Right cardiac atrium (tissue), 5 donors: Measurements from ENCODE around the gene AQP1. TPM values are rescaled to one million over a fixed set of nuclear protein-coding genes. Genes with fewer than 3 reads are reported as not detected.

Experiments used
- ATAC-seq, 2 donors: fragments of 200-7000 bp; cut with Tn5 transposase; one replicate each; pipeline versions ENCODE4 v1.8.0 to v1.9.1; 2020; ENCODE audit warnings: moderate library complexity in 2 of 2, mild to moderate bottlenecking in 1 of 2
- DNase-seq, 3 donors: peaks; one replicate each; pipeline ENCODE4 v3.0.0-alpha.2; 2020
- H3K27ac ChIP-seq: one replicate; pipeline ENCODE4 v1.5.1; 2013; ENCODE audit warnings: mild to moderate bottlenecking, low read length, control low read depth, moderate library complexity
- H3K27me3 ChIP-seq: one replicate; pipeline ENCODE4 v1.6.1; 2013; ENCODE audit not compliant: control insufficient read depth, insufficient read depth
- H3K4me1 ChIP-seq: one replicate; pipeline ENCODE4 v1.6.1; 2013; ENCODE audit warnings: low read length; ENCODE audit not compliant: control insufficient read depth, insufficient read depth
- H3K4me3 ChIP-seq: one replicate; pipeline ENCODE4 v1.5.1; 2013; ENCODE audit warnings: low read length, control low read depth
- H3K9me3 ChIP-seq: one replicate; pipeline ENCODE4 v1.6.1; 2013; ENCODE audit warnings: low read length; ENCODE audit not compliant: control insufficient read depth
- WGBS: extraction: QIAGEN DNeasy Blood & Tissue Kit; methylation state at CpG from one replicate; pipeline ENCODE4 v1.1.7; 2013; 5-methylcytosine and 5-hydroxymethylcytosine counted together
- intact Hi-C, 4 donors: fragments of 100-400 bp; cut with DNase I; formaldehyde crosslinking; loops; one replicate each; pipeline versions ENCODE4 v1.11.0 to v1.14.0; 2022 to 2023
- polyA plus RNA-seq: library from polyadenylated mRNA; stranded (reverse); fragments of 200-250 nt; gene quantifications from one replicate; pipeline ENCODE4 v1.2.3, GENCODE V29; 2013
- total RNA-seq, 4 donors: library from RNA; stranded (reverse); fragmentation: NEBNext Ultra II Directional; extraction: Animal tissue kit (Norgen Biotek cat#: 25700); gene quantifications; one replicate each; pipeline ENCODE4 v1.2.1, GENCODE V29; 2021
- donor health status: healthy with polysubstance abuse.
- donor health status: DM: no; HTN: yes; CAD: no.
- donor health status: DM: no; HTN: no; CAD: no.
- donor health status: DM: no; HTN: yes; CAD: no; lungs with severe emphysema.
- donor health status: DM: yes; HTN: yes; CAD: no.

AQP1 gene
- total and polyA plus RNA-seq, 5 donors = 187 to 254 (median 219) TPM

GRCh38 chr7:30968747-30969603, 57.3 kb downstream of the AQP1 start:
- no peaks in the 10 kb centered on the region for H3K9me3 ChIP-seq
- H3K27me3 ChIP-seq = no peaks in the 10 kb centered on the region
- H3K4me3 ChIP-seq = no peak overlapping the region
- ATAC-seq (no peak), DNase-seq (no peak)
- no peak overlapping the region for H3K27ac ChIP-seq
- 84% methylated on average over 7 of the region's 7 CpGs for WGBS
- intact Hi-C loops = no loop called here
- peaks cover 2% of the 10 kb centered on the region for H3K4me1 ChIP-seq

DNA sequence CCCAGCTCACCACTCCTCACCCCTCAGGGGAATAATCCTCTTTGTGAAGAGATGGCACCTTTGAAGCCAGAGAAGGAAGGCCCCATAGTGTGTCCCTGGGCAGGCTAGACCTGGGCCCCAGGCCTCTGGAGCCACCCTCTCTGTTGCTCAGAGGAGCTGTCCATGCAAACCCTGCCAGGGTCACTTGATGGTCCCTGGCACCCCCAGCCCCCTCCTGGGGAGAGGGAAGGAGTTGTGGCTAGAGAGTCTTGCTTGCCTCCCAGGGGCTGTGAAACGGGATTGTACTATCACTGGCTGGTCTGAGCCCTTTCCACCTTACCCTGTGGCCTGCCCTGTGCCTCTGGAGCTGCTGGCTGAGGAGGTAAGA, 57.9 kb downstream of the AQP1 start:
- intact Hi-C loops = no loop called here
- Histone ChIP-seq H3K9me3 (no peaks in the 10 kb centered on the region), H3K27me3 (no peaks in the 10 kb centered on the region), H3K4me3 (no peak overlapping the region), H3K4me1 (peaks cover 2% of the 10 kb centered on the region), H3K27ac (no peak overlapping the region)
- DNase-seq = no peak
- 94% methylated on average over 1 of the region's 1 CpG for WGBS
- no peak for ATAC-seq

- Histone ChIP-seq H3K9me3 (no peaks in the 10 kb centered on the region), H3K27me3 (no peaks in the 10 kb centered on the region), H3K4me1 (peaks cover 2% of the 10 kb centered on the region), H3K4me3 (no peak overlapping the region), H3K27ac (no peak overlapping the region)
- intact Hi-C loops = loop anchor here in 1 of 4 donors (10.0 kb wide), 1 partner anchor 165 kb away; no protein-coding TSS in a partner anchor
- ATAC-seq (no peak), DNase-seq (no peak)
- WGBS = 91% methylated on average over 5 of the region's 5 CpGs
Measured at GRCh38 chr7:30970074-30970473, 58.4 kb downstream of the AQP1 start.

DNA sequence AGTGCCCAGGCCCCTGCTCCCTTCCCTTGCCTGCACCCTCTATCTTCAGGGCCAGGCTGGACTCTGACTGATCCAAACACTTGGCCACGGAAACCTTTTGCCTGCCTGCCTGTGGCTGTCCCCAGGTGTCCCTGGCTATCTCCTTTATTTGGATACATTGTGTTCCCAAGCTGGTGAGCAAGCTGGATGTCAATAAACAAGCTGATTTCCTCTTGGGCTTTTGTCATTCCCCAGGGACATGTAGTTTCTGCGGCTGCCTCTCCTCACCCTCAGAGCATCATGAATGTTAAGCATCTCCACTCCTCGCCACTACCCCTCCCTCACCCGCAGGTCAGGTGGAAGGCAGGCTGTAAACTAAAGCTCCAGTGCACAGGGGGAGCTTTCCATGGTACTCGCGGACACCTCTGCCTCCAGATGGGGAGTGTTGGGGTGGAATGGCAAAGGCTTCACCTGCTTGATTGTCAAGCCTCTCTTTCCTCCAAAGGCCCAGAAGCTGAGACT, 59.0 kb downstream of the AQP1 start:
- Histone ChIP-seq H3K4me1 (peaks cover 2% of the 10 kb centered on the region), H3K27ac (no peak overlapping the region), H3K4me3 (no peak overlapping the region), H3K9me3 (no peaks in the 10 kb centered on the region), H3K27me3 (no peaks in the 10 kb centered on the region)
- intact Hi-C loops = loop anchor here in 1 of 4 donors (10.0 kb wide), 1 partner anchor 166 kb away; no protein-coding TSS in a partner anchor
- no peak for ATAC-seq
- no peak for DNase-seq
- 44% methylated on average over 6 of the region's 6 CpGs for WGBS

GRCh38 chr7:30971440-30971839, 59.8 kb downstream of the AQP1 start:
- ATAC-seq (no peak), DNase-seq (no peak)
- Histone ChIP-seq H3K9me3 (no peaks in the 10 kb centered on the region), H3K4me3 (no peak overlapping the region), H3K27ac (no peak overlapping the region), H3K27me3 (no peaks in the 10 kb centered on the region), H3K4me1 (peaks cover 2% of the 10 kb centered on the region)
- 49% methylated on average over 3 of the region's 3 CpGs for WGBS
- intact Hi-C loops = loop anchor here in 1 of 4 donors (10.0 kb wide), 1 partner anchor 167 kb away; no protein-coding TSS in a partner anchor

GRCh38 chr7:30971840-30972563, 60.3 kb downstream of the AQP1 start:
- ATAC-seq = peak in 1 of 2 donors; percentile 8
- 37% methylated on average over 15 of the region's 15 CpGs for WGBS
- H3K9me3 ChIP-seq = no peaks in the 10 kb centered on the region
- intact Hi-C loops = loop anchor here in 1 of 4 donors (10.0 kb wide), 1 partner anchor 167 kb away; no protein-coding TSS in a partner anchor
- H3K4me3 ChIP-seq = no peak overlapping the region
- no peaks in the 10 kb centered on the region for H3K27me3 ChIP-seq
- DNase-seq = no peak
- H3K27ac ChIP-seq = no peak overlapping the region
- peaks cover 2% of the 10 kb centered on the region for H3K4me1 ChIP-seq

- intact Hi-C loops = loop anchor here in 1 of 4 donors (10.0 kb wide), 1 partner anchor 168 kb away; no protein-coding TSS in a partner anchor
- 81% methylated on average over 3 of the region's 3 CpGs for WGBS
- Histone ChIP-seq H3K27me3 (no peaks in the 10 kb centered on the region), H3K27ac (no peak overlapping the region), H3K9me3 (no peaks in the 10 kb centered on the region), H3K4me1 (peaks cover 2% of the 10 kb centered on the region), H3K4me3 (no peak overlapping the region)
- no peak for DNase-seq
- no peak for ATAC-seq
Measured at GRCh38 chr7:30973292-30973691, 61.6 kb downstream of the AQP1 start.

DNA sequence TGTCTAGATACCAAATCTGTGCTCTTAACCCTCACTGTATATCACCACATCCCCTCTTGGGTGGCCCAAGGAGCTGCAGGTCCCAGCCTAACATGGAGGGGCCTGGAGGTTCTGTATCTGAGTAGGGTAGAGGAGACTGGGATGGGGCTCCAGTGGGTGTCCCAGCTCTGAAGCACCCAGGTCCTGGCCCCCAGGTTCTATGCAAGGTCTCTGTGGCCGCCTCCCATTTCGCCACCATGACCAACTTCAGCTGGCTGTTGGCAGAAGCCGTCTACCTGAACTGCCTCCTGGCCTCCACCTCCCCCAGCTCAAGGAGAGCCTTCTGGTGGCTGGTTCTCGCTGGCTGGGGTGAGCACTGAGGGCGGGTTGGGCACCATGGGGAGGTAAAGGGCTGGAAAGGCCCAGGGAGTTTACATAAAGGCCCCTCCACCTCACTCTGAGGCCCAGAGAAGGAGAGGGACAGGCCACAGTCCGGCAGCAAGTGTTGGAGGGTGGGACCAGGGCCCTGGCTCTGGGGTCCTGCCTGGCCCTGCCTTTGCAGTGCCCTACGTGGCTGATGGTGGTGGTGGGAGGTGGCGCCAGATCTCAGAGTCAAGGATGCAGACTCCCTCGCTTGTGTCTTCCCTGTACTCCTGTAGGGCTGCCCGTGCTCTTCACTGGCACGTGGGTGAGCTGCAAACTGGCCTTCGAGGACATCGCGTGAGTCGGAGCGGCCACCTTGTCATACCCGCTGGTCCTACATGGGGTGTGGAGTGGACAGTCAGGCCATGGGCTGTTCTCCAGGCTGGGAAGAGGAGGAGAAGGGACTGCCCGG, 62.3 kb downstream of the AQP1 start:
- DNase-seq (no peak), ATAC-seq (no peak)
- no peaks in the 10 kb centered on the region for H3K27me3 ChIP-seq
- H3K27ac ChIP-seq = no peak overlapping the region
- intact Hi-C loops = loop anchor here in 2 of 4 donors (2.0 to 10.0 kb wide), 2 partner anchors 169 to 173 kb away; no protein-coding TSS in a partner anchor
- H3K4me1 ChIP-seq = peaks cover 2% of the 10 kb centered on the region
- H3K4me3 ChIP-seq = no peak overlapping the region
- no peaks in the 10 kb centered on the region for H3K9me3 ChIP-seq
- 93% methylated on average over 18 of the region's 18 CpGs for WGBS

- no peak overlapping the region for H3K27ac ChIP-seq
- intact Hi-C loops = loop anchor here in 3 of 4 donors (2.0 to 10.0 kb wide), 3 partner anchors 170 to 177 kb away; no protein-coding TSS in a partner anchor
- no peaks in the 10 kb centered on the region for H3K27me3 ChIP-seq
- WGBS = 17% methylated on average over 7 of the region's 7 CpGs
- peaks cover 2% of the 10 kb centered on the region for H3K4me1 ChIP-seq
- no peaks in the 10 kb centered on the region for H3K9me3 ChIP-seq
- ATAC-seq (peak; percentile 72 to 87), DNase-seq (peak; percentile 55 to 70 (median 67))
- H3K4me3 ChIP-seq = no peak overlapping the region
Measured at GRCh38 chr7:30974605-30975255, 63.1 kb downstream of the AQP1 start.
